HEK293T (cell line): ENCODE results near the gene OPTC.
A peak's percentile ranks its signal among the peaks of the same experiment; 100 is the strongest.

Experiments used
- CTCF ChIA-PET: fragments of 350-600 bp; formaldehyde crosslinking; extraction: SDS; loops from one replicate; lab custom pipeline; 2021; ENCODE audit warnings: antibody characterized with exemption, inconsistent platforms; lab: Yijun Ruan, JAX
- POLR2A ChIA-PET: fragments of 350-600 bp; formaldehyde crosslinking; extraction: SDS; loops from one replicate; lab custom pipeline; 2020; ENCODE audit warnings: antibody characterized with exemption, inconsistent platforms; lab: Yijun Ruan, JAX
- DNase-seq: peaks from one replicate; pipeline ENCODE4 v3.0.0; 2012; ENCODE audit warnings: mixed read lengths; ENCODE audit errors: extremely low spot score
- ARNT ChIP-seq: fragments of 450-650 bp; IDR thresholded peaks from 2 replicates; pipeline ENCODE4 v1.6.1; 2017; ENCODE audit warnings: mild to moderate bottlenecking
- BHLHE40 ChIP-seq: fragments of 450-650 bp; IDR thresholded peaks from 2 replicates; pipeline ENCODE4 v1.6.1; 2016; ENCODE audit warnings: mild to moderate bottlenecking, moderate library complexity, borderline replicate concordance
- CTBP1 ChIP-seq: fragments of 450-650 bp; IDR thresholded peaks from 2 replicates; pipeline ENCODE4 v1.6.1; 2016; ENCODE audit warnings: borderline replicate concordance
- ELF4 ChIP-seq: fragments of 450-650 bp; IDR thresholded peaks from 2 replicates; pipeline ENCODE4 v1.6.1; 2017; ENCODE audit warnings: antibody characterized with exemption
- FOXA1 ChIP-seq: fragments of 450-650 bp; IDR thresholded peaks from 2 replicates; pipeline ENCODE4 v1.6.1; 2016; ENCODE audit warnings: mild to moderate bottlenecking
- FOXK2 ChIP-seq: fragments of 450-650 bp; IDR thresholded peaks from 2 replicates; pipeline ENCODE4 v1.6.1; 2016; ENCODE audit warnings: mild to moderate bottlenecking
- FOXM1 ChIP-seq: fragments of 450-650 bp; IDR thresholded peaks from 2 replicates; pipeline ENCODE4 v1.6.1; 2017; ENCODE audit warnings: mild to moderate bottlenecking, borderline replicate concordance
- HDGF ChIP-seq: fragments of 450-650 bp; IDR thresholded peaks from 2 replicates; pipeline ENCODE4 v1.6.1; 2017; ENCODE audit warnings: antibody characterized with exemption, borderline replicate concordance
- L3MBTL2 ChIP-seq: fragments of 450-650 bp; conservative IDR thresholded peaks from 2 replicates; pipeline ENCODE4 v1.6.1; 2016; ENCODE audit warnings: mild to moderate bottlenecking
- LEF1 ChIP-seq: fragments of 450-650 bp; IDR thresholded peaks from 2 replicates; pipeline ENCODE4 v1.6.1; 2017; ENCODE audit warnings: mild to moderate bottlenecking, borderline replicate concordance
- NFRKB ChIP-seq: fragments of 450-650 bp; IDR thresholded peaks from 2 replicates; pipeline ENCODE4 v1.6.1; 2016; ENCODE audit warnings: mild to moderate bottlenecking, moderate library complexity
- SP1 ChIP-seq: fragments of 450-650 bp; IDR thresholded peaks from 2 replicates; pipeline ENCODE4 v1.6.1; 2017
- SUZ12 ChIP-seq: fragments of 450-650 bp; IDR thresholded peaks from 2 replicates; pipeline ENCODE4 v1.6.1; 2016; ENCODE audit warnings: mild to moderate bottlenecking
- TARDBP ChIP-seq: fragments of 450-650 bp; IDR thresholded peaks from 2 replicates; pipeline ENCODE4 v1.6.1; 2016
- ZNF384 ChIP-seq: fragments of 450-650 bp; IDR thresholded peaks from 2 replicates; pipeline ENCODE4 v1.6.1; 2016
- TF ChIP-seq, protein P1 (sequence below): fragments of 450-650 bp; IDR thresholded peaks from 2 replicates; pipeline ENCODE4 v1.6.1; 2016

OPTC gene

DNA sequence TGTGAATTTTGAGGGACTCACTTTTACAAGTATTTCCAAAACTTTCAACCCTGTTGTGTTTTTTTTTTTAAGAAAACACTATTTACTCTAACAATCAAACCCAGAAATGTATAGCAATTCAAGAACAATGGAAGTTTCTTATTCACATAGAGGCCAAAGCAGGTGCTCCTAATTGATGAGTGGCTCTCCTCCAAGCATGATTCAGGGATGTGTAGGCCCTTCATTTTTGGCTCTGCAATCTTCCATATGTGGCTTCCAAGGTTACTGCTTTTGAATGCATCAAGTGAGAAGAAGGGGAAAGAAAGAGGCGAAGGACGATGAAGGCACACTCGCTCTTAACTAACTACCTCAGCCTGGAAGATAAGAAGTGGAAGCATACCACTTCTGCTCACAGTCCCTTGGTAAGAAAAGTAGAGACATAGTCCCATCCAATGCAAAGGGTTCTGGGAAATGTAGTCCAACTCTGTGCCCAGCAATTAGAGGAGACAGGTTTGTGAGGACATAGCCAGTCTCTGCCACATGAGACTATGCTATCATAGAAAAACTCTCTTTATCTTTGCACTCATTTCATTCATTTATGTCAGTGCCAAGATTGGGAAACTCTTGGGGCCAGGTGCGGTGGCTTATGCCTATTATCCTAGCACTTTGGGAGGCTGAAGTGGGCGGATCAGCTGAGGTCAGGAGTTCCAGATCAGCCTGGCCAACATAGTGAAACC lies 46.0 kb downstream of the OPTC start:
- DNase-seq, result no peak
- CTCF ChIA-PET, result no interaction called here
- TF ChIP-seq L3MBTL2 (no peak), LEF1 (no peak), SUZ12 (no peak), SP1 (no peak), FOXK2 (no peak), FOXM1 (no peak), BHLHE40 (no peak), TARDBP (no peak), HDGF (no peak), ZNF384 (no peak), FOXA1 (no peak)
- TF ChIP-seq, protein P1, sequence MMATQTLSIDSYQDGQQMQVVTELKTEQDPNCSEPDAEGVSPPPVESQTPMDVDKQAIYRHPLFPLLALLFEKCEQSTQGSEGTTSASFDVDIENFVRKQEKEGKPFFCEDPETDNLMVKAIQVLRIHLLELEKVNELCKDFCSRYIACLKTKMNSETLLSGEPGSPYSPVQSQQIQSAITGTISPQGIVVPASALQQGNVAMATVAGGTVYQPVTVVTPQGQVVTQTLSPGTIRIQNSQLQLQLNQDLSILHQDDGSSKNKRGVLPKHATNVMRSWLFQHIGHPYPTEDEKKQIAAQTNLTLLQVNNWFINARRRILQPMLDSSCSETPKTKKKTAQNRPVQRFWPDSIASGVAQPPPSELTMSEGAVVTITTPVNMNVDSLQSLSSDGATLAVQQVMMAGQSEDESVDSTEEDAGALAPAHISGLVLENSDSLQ, result no peak
- POLR2A ChIA-PET, result no interaction called here

DNA sequence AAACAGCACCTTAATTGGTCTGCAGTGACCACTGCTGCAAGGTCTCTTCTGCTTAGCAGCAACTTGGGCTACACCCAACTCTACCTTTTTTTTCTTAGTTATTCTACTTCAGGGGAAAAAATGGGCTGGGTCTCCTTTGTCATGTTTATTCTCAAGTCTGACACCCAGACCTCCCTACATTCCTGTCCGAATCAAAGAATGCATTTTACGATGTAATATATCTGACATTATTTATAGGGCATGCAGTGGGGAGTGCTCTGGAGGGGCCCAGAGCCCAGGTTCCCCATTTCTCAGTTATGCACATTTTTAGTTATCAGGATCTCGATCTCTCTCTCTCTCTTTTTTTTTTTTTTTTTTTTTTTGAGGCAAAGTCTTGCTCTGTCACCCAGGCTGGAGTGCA lies 50.5 kb downstream of the OPTC start:
- ChIA-PET POLR2A (no interaction called here), CTCF (no interaction called here)
- no peak for DNase-seq
- TF ChIP-seq FOXA1 (no peak), NFRKB (no peak), ELF4 (no peak), FOXK2 (no peak), TARDBP (no peak), ARNT (no peak), SUZ12 (no peak), ZNF384 (peak; percentile 74), CTBP1 (no peak), BHLHE40 (no peak), LEF1 (no peak), HDGF (no peak), SP1 (no peak)
- TF ChIP-seq, protein P1, result peak; percentile 42

DNA sequence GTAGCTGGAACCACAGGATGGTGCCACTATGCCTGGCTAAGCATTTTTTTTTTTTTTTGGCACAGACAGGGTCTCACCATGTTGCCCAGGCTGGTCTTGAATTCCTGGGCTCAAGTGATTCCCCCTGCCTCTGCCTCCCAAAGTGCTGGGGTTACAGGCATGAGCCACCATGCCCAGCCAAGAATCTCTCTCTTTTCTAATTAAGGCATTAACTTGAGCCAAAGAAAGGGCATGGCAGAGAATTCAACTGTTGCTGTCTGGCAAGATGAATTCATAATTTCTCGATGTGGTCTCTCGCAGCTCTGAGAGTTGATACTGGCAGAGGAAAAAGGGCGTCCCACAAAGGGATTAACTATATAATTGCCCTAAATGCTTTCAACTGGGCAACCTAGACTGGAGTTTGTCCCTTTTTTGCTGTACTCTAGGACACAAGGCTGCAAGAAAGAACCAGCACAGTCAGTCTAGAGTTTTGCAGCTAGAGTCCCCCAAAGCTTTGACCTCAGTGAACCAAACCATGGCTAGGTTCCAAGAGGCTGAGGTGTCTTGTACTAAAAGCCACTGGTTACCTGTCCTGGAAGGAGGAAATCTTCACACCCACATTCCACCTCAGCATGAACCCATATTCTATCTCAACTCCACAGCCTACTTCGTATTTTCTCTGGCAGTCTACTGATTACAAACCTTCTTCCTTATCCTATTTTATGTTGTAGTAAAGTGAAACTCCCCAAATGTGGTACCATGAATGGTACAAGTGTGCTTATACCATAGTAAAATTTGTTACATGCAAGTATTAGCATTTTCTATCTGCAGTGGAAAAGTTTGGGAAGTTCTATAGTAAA lies 51.2 kb downstream of the OPTC start:
- ChIA-PET POLR2A (no interaction called here), CTCF (interaction anchor here (0.6 kb wide), 1 partner anchor 372 kb away, joined by 4 read pairs; no protein-coding TSS in a partner anchor)
- TF ChIP-seq L3MBTL2 (no peak), HDGF (no peak), LEF1 (no peak)
- DNase-seq, result no peak

DNA sequence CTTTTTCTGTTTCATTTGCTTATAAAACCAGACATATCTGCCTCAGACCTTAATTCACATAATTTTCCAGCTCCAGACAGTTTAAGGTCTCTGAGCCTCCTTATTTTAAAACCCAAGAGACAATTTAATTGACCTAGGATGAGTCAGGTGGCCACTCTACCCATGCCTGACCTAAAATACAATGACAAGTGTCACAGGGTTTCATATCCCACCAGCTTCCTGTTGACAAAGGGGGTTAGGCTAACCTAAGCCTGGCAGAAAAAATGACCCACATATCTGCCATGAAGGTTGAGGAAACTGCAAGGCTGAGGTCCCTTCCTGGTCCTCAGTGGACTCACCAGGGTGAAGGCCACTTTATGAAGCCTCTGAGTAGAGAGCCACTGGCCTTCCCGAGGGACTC lies 52.3 kb downstream of the OPTC start:
- ChIA-PET POLR2A (no interaction called here), CTCF (no interaction called here)
- TF ChIP-seq FOXM1, result no peak
- TF ChIP-seq, protein P1, result no peak
- TF ChIP-seq SUZ12, result no peak
- no peak for TF ChIP-seq ARNT
- no peak for TF ChIP-seq L3MBTL2
- no peak for TF ChIP-seq ELF4
- no peak for TF ChIP-seq NFRKB
- TF ChIP-seq HDGF, result no peak
- TF ChIP-seq CTBP1, result no peak
- no peak for DNase-seq

DNA sequence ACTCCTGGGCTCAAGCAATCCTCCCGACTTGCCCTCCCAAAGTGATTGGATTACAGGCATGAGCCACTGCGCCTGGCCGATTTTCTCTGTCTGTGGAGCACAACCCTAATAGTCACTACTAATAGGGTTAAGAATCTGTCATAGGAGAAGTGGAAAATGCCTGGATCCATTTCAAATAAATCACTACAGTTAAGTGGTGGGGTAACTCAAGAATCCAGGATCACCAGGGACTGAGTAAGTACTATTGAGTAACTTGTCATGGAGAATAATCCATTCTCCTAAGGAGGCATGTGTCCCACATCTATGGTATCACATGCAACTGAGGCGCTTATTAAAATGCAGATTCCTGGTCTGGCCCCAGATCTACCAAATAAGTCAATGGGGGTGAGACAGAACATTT lies 53.2 kb downstream of the OPTC start:
- DNase-seq, result no peak
- CTCF ChIA-PET, result no interaction called here
- POLR2A ChIA-PET, result no interaction called here
- no peak for TF ChIP-seq LEF1

DNA sequence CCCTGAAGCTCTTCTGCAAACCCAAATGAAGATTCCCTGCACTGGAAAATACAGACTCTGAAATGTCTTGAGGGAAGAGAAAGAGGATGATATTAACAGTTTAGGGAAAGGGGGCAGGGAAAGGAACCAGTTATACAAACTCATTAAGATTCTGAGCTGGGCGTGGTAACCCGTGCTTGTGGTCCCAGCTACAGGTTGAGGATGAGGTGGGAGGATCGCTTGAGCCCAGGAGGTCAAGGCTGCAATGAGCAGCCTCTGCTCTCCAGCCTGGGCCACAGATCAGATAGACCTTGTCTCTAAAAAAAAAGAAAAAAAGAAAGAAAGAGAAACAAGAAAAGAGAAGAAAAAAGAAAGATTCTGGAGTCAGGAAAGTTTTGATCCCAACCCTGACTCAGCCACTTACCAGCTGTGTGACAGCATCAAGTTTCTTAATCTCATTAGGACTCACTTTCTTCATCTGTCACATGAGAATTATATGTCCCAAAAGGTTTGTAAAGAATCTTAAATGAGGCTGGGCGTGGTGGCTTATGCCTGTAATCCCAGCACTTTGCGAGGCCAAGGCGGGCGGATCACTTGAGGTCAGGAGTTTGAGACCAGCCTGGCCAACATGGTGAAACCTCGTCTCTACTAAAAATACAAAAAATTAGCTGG lies 53.9 kb downstream of the OPTC start:
- ChIA-PET CTCF (interaction anchor here (0.6 kb wide), 1 partner anchor 45 kb away, joined by 4 read pairs; no protein-coding TSS in a partner anchor), POLR2A (interaction anchor here (0.7 kb wide), 1 partner anchor 8 kb away, joined by 3 read pairs; no protein-coding TSS in a partner anchor)
- no peak for TF ChIP-seq ARNT
- TF ChIP-seq, protein P1, result peak; percentile 70
- no peak for DNase-seq
